Chondrocyte (in vitro differentiated cells): ENCODE results near the gene NDUFB10. TPM values are rescaled to one million over a fixed set of nuclear protein-coding genes. Genes with fewer than 3 reads are reported as not detected.
A peak's percentile ranks its signal among the peaks of the same experiment; 100 is the strongest.

ENCODE experiments used
- DNase-seq: peaks from one replicate; pipeline ENCODE4 v3.0.0; 2021; ENCODE audit warnings: mixed read lengths, low spot score
- H3K27ac Mint-ChIP-seq: one replicate; pipeline ENCODE4 v1.8.0; 2021; ENCODE audit warnings: mild to moderate bottlenecking, moderate library complexity, mixed read lengths; ENCODE audit not compliant: unreplicated experiment
- H3K27me3 Mint-ChIP-seq: 2 replicates; pipeline ENCODE4 v1.8.0; 2021; ENCODE audit warnings: low read depth, mixed read lengths
- H3K36me3 Mint-ChIP-seq: 2 replicates; pipeline ENCODE4 v1.8.0; 2021; ENCODE audit warnings: low read depth, mixed read lengths
- H3K4me1 Mint-ChIP-seq: 2 replicates; pipeline ENCODE4 v1.8.0; 2021; ENCODE audit warnings: low read depth, mild to moderate bottlenecking, mixed read lengths
- H3K4me3 Mint-ChIP-seq: one replicate; pipeline ENCODE4 v1.8.0; 2021; ENCODE audit warnings: mild to moderate bottlenecking, moderate library complexity, mixed read lengths; ENCODE audit not compliant: unreplicated experiment
- H3K9me3 Mint-ChIP-seq: 2 replicates; pipeline ENCODE4 v1.8.0; 2021; ENCODE audit warnings: low read depth, mixed read lengths
- total RNA-seq: library from RNA; stranded (reverse); gene quantifications from 3 replicates; pipeline ENCODE4 v1.2.1, GENCODE V29; 2021
- TF ChIP-seq, protein P1 (sequence below): fragments of 200-600 bp; sonication (generic); IDR thresholded peaks from 2 replicates; pipeline ENCODE4 v1.5.0; 2021; ENCODE audit warnings: antibody characterized with exemption, mild to moderate bottlenecking, moderate library complexity

NDUFB10 gene
- total RNA-seq, 1 donor from 2014 or later = 97.9 TPM

DNA sequence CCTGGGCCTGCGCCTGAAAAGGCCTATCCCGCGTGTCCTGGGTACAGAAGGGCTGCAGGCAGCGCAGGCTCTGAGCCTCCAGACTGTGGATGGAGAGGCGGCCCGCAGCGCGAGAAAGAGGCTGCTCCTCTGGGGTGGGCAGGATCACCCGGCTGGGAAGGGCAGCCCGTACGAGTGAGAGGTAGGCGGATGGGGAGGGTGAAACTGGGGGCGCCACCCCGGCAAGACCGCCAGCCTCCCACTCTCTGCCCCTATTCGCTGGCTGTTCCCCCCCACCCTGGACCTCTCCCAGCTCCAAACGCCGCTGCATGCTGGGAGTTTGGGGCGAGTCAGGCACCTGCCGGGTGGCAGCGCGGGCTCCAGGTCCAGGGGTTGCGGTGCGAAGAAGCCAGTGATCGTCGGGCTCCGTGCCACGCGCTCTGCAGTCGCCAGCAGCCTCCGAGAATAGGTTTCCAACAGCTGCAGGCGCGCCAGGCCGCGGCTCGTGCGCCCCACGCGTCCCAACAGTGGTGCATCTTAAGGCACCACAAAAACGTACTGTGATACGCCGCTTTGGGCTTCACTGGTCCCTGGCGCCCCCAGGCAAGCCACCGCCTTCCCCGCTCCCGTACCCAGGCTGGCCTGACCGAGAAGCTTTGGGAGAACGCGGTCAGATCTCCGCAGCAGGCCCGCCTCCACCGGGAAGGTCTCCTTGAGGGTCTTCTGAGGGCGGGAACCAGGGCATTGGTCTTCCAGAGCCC lies 20.9 kb downstream of the NDUFB10 start:
- DNase-seq = no peak
- Mint-ChIP-seq H3K4me1 (peaks cover 11% of the 10 kb centered on the region), H3K27ac (no peak overlapping the region), H3K4me3 (no peak overlapping the region), H3K9me3 (no peaks in the 10 kb centered on the region), H3K27me3 (no peaks in the 10 kb centered on the region), H3K36me3 (peaks cover 12% of the 10 kb centered on the region)
- TF ChIP-seq, protein P1, sequence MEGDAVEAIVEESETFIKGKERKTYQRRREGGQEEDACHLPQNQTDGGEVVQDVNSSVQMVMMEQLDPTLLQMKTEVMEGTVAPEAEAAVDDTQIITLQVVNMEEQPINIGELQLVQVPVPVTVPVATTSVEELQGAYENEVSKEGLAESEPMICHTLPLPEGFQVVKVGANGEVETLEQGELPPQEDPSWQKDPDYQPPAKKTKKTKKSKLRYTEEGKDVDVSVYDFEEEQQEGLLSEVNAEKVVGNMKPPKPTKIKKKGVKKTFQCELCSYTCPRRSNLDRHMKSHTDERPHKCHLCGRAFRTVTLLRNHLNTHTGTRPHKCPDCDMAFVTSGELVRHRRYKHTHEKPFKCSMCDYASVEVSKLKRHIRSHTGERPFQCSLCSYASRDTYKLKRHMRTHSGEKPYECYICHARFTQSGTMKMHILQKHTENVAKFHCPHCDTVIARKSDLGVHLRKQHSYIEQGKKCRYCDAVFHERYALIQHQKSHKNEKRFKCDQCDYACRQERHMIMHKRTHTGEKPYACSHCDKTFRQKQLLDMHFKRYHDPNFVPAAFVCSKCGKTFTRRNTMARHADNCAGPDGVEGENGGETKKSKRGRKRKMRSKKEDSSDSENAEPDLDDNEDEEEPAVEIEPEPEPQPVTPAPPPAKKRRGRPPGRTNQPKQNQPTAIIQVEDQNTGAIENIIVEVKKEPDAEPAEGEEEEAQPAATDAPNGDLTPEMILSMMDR = no peak

DNA sequence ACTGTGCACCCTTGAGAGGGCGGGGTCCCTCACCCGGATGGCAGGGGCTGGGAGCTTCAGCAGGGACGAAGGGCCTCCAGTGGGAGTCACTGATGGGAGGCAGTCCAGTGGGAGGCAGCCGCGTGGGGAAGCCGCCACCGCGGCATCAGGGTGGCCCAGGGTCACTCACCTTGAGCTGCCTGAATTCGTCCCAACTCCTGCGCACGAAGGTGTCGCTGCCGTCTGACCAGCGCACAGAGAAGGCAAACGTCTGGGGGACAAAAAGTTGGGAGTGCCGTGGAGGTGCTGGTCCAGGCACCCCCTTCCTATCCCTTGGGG lies 21.4 kb downstream of the NDUFB10 start:
- H3K9me3 Mint-ChIP-seq = no peaks in the 10 kb centered on the region
- no peak for DNase-seq
- TF ChIP-seq, protein P1 = no peak
- H3K27me3 Mint-ChIP-seq = no peaks in the 10 kb centered on the region
- H3K27ac Mint-ChIP-seq = no peak overlapping the region
- peaks cover 12% of the 10 kb centered on the region for H3K36me3 Mint-ChIP-seq
- peaks cover 12% of the 10 kb centered on the region for H3K4me1 Mint-ChIP-seq
- no peak overlapping the region for H3K4me3 Mint-ChIP-seq

DNA sequence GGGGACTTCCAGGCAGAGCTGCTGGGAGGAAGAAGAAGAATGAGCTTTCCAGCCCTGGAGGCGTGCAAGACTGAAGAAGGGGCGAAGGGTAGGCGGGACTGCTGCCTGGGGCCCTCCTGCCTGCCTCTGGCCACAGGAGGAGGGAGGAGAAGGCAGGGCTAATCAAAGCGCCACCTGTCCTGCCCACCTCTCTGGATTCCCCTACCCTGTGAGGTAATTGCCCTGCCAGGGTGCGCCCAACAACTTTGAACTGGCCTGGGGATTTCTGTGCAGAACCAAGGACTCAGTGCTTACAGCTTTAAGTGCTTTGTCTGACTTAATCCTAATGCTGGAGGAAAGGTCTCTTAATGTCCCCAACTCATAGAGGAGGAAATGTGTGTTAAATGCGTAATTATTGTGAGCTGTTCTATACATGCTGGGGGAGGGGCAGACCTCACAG lies 22.1 kb downstream of the NDUFB10 start, which contains the start of gene NOXO1:
TSS of gene NOXO1 (minus strand) at position 72 of the 439 bp plus-strand sequence. CDS start 290 bp downstream, outside the sequence.
- H3K36me3 Mint-ChIP-seq = peaks cover 6% of the 10 kb centered on the region
- H3K4me3 Mint-ChIP-seq = no peak within 1 kb of the TSS
- no peak within 1 kb of the TSS for H3K27ac Mint-ChIP-seq

DNA sequence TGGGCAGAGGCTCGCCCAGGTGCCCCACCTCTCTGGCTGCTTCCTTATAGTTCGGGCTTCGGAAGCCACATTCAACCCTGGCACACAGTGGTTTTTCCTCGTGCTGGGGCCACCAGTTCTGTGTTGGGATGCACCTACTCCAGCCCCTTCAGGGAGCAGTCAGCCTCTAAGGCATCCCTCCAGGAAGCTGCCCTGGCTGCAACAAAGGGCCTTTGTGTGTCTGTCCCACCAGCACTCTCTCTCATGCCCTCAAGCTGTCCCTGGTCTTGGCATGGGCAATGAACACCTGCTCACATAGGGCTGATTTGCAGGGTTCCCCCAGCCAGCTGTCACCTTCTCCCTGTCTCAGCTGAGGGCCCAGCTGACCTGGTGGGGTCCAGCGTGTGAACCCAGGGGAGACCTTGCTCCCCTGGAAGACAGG lies 22.7 kb downstream of the NDUFB10 start:
- Mint-ChIP-seq H3K27me3 (no peaks in the 10 kb centered on the region), H3K9me3 (no peaks in the 10 kb centered on the region), H3K36me3 (peaks cover 8% of the 10 kb centered on the region), H3K4me3 (no peak overlapping the region), H3K27ac (no peak overlapping the region), H3K4me1 (peaks cover 12% of the 10 kb centered on the region)
- no peak for DNase-seq
- TF ChIP-seq, protein P1 = no peak

More for the DNA sequence above, 22.1 kb downstream of the NDUFB10 start, which contains the start of gene NOXO1:
- Mint-ChIP-seq H3K4me1 (peaks cover 12% of the 10 kb centered on the region), H3K27me3 (no peaks in the 10 kb centered on the region), H3K9me3 (no peaks in the 10 kb centered on the region)
- TF ChIP-seq, protein P1 = no peak
- no peak for DNase-seq

DNA sequence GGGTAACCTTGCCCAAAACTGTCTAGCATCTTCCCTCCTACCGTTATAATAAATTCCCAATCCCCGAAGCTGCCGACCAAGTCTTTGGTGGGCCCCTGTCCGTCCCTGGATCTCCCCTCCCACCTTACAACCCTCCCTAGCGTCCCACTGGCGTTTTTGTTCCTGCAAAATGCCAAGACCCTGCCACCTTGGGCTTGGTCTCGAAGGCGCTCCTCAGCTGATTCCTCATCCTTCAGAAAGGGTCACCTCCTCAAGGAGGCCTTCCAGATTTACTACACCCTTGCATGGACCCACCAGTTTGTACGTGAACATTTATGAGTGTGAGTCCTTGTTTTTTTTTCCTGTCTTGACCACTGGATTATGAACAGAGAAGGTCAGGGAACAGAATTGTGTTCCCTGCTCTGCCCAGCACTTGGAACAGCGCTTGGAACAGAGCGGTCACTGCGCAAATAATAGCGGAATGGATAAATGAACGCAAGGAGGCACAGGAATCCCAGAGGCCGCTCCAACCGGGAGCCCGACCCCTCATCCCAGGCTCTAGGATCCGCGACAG lies 23.7 kb downstream of the NDUFB10 start:
- Mint-ChIP-seq H3K27me3 (no peaks in the 10 kb centered on the region), H3K4me3 (peak overlapping the region; percentile 70), H3K36me3 (peaks cover 5% of the 10 kb centered on the region), H3K27ac (peak overlapping the region; percentile 70), H3K4me1 (peaks cover 12% of the 10 kb centered on the region), H3K9me3 (no peaks in the 10 kb centered on the region)
- no peak for DNase-seq
- TF ChIP-seq, protein P1 = no peak
